Activated naive CD4-positive, alpha-beta T cell treated with anti-CD3 and anti-CD28 coated beads, Interleukin-2, amount 10 ng/mL, durations not matched to agents 7 days and 5 days (primary cell): ENCODE measurements around the gene WDR88.
"Not testable (repeated sequence)": the region's sequence is repeated elsewhere in the genome, so short reads cannot be mapped to it uniquely, and the experiment has no call there.

Experiments
- CTCF ChIA-PET: fragments of 350-600 bp; sonication (Branson Sonifier 250); formaldehyde crosslinking; loops from one replicate; lab custom pipeline; 2021; ENCODE audit warnings: antibody characterized with exemption; lab: Charles Lee
- DNase-seq: peaks from one replicate; pipeline ENCODE4 v3.0.0-alpha.2; 2020
- H3K27ac Mint-ChIP-seq: one replicate; pipeline ENCODE4 v1.8.0; 2021; ENCODE audit warnings: mild to moderate bottlenecking, moderate library complexity, mixed read lengths
- H3K27me3 Mint-ChIP-seq: one replicate; pipeline ENCODE4 v1.8.0; 2021; ENCODE audit warnings: mild to moderate bottlenecking, mixed read lengths
- H3K36me3 Mint-ChIP-seq: one replicate; pipeline ENCODE4 v1.8.0; 2021; ENCODE audit warnings: mixed read lengths
- H3K4me1 Mint-ChIP-seq: one replicate; pipeline ENCODE4 v1.8.0; 2021; ENCODE audit warnings: mixed read lengths
- H3K4me3 Mint-ChIP-seq: one replicate; pipeline ENCODE4 v1.8.0; 2021; ENCODE audit warnings: mild to moderate bottlenecking, moderate library complexity, mixed read lengths
- H3K9me3 Mint-ChIP-seq: one replicate; pipeline ENCODE4 v1.8.0; 2021; ENCODE audit warnings: mixed read lengths

Gene WDR88

GRCh38 chr19:33139165-33139564 is 7.3 kb downstream of the WDR88 start:
- Mint-ChIP-seq H3K4me3 (no peak overlapping the region), H3K27ac (no peak overlapping the region), H3K4me1 (peaks cover 10% of the 10 kb centered on the region), H3K27me3 (peaks cover 21% of the 10 kb centered on the region), H3K9me3 (no peaks in the 10 kb centered on the region), H3K36me3 (no peaks in the 10 kb centered on the region)
- CTCF ChIA-PET: interaction anchor here (0.8 to 2.7 kb wide), 4 partner anchors 14 to 45 kb away, joined by 3 to 14 read pairs (median 4); no protein-coding TSS in a partner anchor
- DNase-seq: no peak

- Mint-ChIP-seq H3K36me3 (no peaks in the 10 kb centered on the region), H3K27ac (no peak overlapping the region), H3K4me3 (no peak overlapping the region), H3K4me1 (peaks cover 4% of the 10 kb centered on the region), H3K27me3 (peaks cover 21% of the 10 kb centered on the region), H3K9me3 (no peaks in the 10 kb centered on the region)
- DNase-seq: peak; percentile 69
- CTCF ChIA-PET: interaction anchor here (0.6 to 2.0 kb wide), 14 partner anchors 11 to 502 kb away, joined by 3 to 31 read pairs (median 4); no protein-coding TSS in a partner anchor
These were observed 12.0 kb downstream of the WDR88 start for GRCh38 chr19:33143897-33144405.

- DNase-seq: no peak
- H3K36me3 Mint-ChIP-seq: no peaks in the 10 kb centered on the region
- H3K4me3 Mint-ChIP-seq: no peak overlapping the region
- no peak overlapping the region for H3K27ac Mint-ChIP-seq
- peaks cover 15% of the 10 kb centered on the region for H3K27me3 Mint-ChIP-seq
- peaks cover 4% of the 10 kb centered on the region for H3K4me1 Mint-ChIP-seq
- H3K9me3 Mint-ChIP-seq: no peaks in the 10 kb centered on the region
- CTCF ChIA-PET: no interaction called here
These were observed 14.3 kb downstream of the WDR88 start for GRCh38 chr19:33146209-33146608.

GRCh38 chr19:33147538-33147937 is 15.6 kb downstream of the WDR88 start:
- Mint-ChIP-seq H3K4me1 (peaks cover 4% of the 10 kb centered on the region), H3K27me3 (peaks cover 8% of the 10 kb centered on the region), H3K4me3 (no peak overlapping the region), H3K9me3 (no peaks in the 10 kb centered on the region), H3K36me3 (no peaks in the 10 kb centered on the region), H3K27ac (no peak overlapping the region)
- DNase-seq: no peak
- CTCF ChIA-PET: interaction anchor here (1.1 to 1.8 kb wide), 3 partner anchors 12 to 37 kb away, joined by 3 to 7 read pairs (median 5); no protein-coding TSS in a partner anchor

GRCh38 chr19:33150852-33151518 is 19.1 kb downstream of the WDR88 start:
- peaks cover 5% of the 10 kb centered on the region for H3K27me3 Mint-ChIP-seq
- H3K4me3 Mint-ChIP-seq: no peak overlapping the region
- no peaks in the 10 kb centered on the region for H3K9me3 Mint-ChIP-seq
- H3K4me1 Mint-ChIP-seq: no peaks in the 10 kb centered on the region
- DNase-seq: no peak
- H3K36me3 Mint-ChIP-seq: no peaks in the 10 kb centered on the region
- H3K27ac Mint-ChIP-seq: no peak overlapping the region
- CTCF ChIA-PET: interaction anchor here (1.2 to 2.3 kb wide), 2 partner anchors 26 to 33 kb away, joined by 3 to 8 read pairs; no protein-coding TSS in a partner anchor

GRCh38 chr19:33152176-33152575 is 20.3 kb downstream of the WDR88 start:
- no peak for DNase-seq
- no peaks in the 10 kb centered on the region for H3K9me3 Mint-ChIP-seq
- no peak overlapping the region for H3K4me3 Mint-ChIP-seq
- H3K36me3 Mint-ChIP-seq: no peaks in the 10 kb centered on the region
- no peaks in the 10 kb centered on the region for H3K4me1 Mint-ChIP-seq
- CTCF ChIA-PET: interaction anchor here (2.3 kb wide), 1 partner anchor 25 kb away, joined by 8 read pairs; no protein-coding TSS in a partner anchor
- H3K27ac Mint-ChIP-seq: no peak overlapping the region
- no peaks in the 10 kb centered on the region for H3K27me3 Mint-ChIP-seq

- H3K36me3 Mint-ChIP-seq, DNase-seq, H3K4me1 Mint-ChIP-seq, H3K27me3 Mint-ChIP-seq, H3K4me3 Mint-ChIP-seq, H3K27ac Mint-ChIP-seq, H3K9me3 Mint-ChIP-seq: not testable (repeated sequence)
- CTCF ChIA-PET: interaction anchor here (0.7 to 2.3 kb wide), 2 partner anchors 24 to 28 kb away, joined by 3 to 8 read pairs; no protein-coding TSS in a partner anchor
These were observed 20.7 kb downstream of the WDR88 start for GRCh38 chr19:33152625-33153024.

GRCh38 chr19:33154313-33154712 is 22.4 kb downstream of the WDR88 start:
- not testable (repeated sequence) for H3K4me3 Mint-ChIP-seq

GRCh38 chr19:33156334-33156733 is 24.4 kb downstream of the WDR88 start:
- Mint-ChIP-seq H3K4me3 (no peak overlapping the region), H3K36me3 (peaks cover 4% of the 10 kb centered on the region), H3K27me3 (no peaks in the 10 kb centered on the region), H3K27ac (no peak overlapping the region), H3K9me3 (no peaks in the 10 kb centered on the region), H3K4me1 (peaks cover 36% of the 10 kb centered on the region)
- CTCF ChIA-PET: interaction anchor here (1.2 kb wide), 1 partner anchor 28 kb away, joined by 6 read pairs; no protein-coding TSS in a partner anchor
- no peak for DNase-seq

More at GRCh38 chr19:33154313-33154712, 22.4 kb downstream of the WDR88 start:
- CTCF ChIA-PET: interaction anchor here (1.0 to 1.2 kb wide), 2 partner anchors 10 to 17 kb away, joined by 3 to 5 read pairs; no protein-coding TSS in a partner anchor
- not testable (repeated sequence) for DNase-seq, H3K27ac Mint-ChIP-seq, H3K36me3 Mint-ChIP-seq, H3K9me3 Mint-ChIP-seq, H3K27me3 Mint-ChIP-seq
- H3K4me1 Mint-ChIP-seq: peaks cover 15% of the 10 kb centered on the region

GRCh38 chr19:33157906-33158305 is 26.0 kb downstream of the WDR88 start:
- H3K9me3 Mint-ChIP-seq: no peaks in the 10 kb centered on the region
- H3K27me3 Mint-ChIP-seq: no peaks in the 10 kb centered on the region
- peaks cover 43% of the 10 kb centered on the region for H3K4me1 Mint-ChIP-seq
- H3K4me3 Mint-ChIP-seq: no peak overlapping the region
- H3K36me3 Mint-ChIP-seq: peaks cover 4% of the 10 kb centered on the region
- H3K27ac Mint-ChIP-seq: peak overlapping the region; percentile 72
- DNase-seq: no peak
- CTCF ChIA-PET: interaction anchor here (1.1 to 4.0 kb wide), 3 partner anchors 9 to 26 kb away, joined by 3 to 22 read pairs (median 10); no protein-coding TSS in a partner anchor

- DNase-seq: no peak
- Mint-ChIP-seq H3K27ac (no peak overlapping the region), H3K27me3 (no peaks in the 10 kb centered on the region), H3K9me3 (no peaks in the 10 kb centered on the region), H3K36me3 (peaks cover 4% of the 10 kb centered on the region), H3K4me3 (no peak overlapping the region), H3K4me1 (peaks cover 43% of the 10 kb centered on the region)
- CTCF ChIA-PET: interaction anchor here (1.1 to 4.0 kb wide), 6 partner anchors 8 to 26 kb away, joined by 3 to 22 read pairs (median 8); no protein-coding TSS in a partner anchor
These were observed 26.5 kb downstream of the WDR88 start for GRCh38 chr19:33158365-33158764.

GRCh38 chr19:33159149-33159548 is 27.2 kb downstream of the WDR88 start:
- Mint-ChIP-seq H3K36me3 (peaks cover 4% of the 10 kb centered on the region), H3K4me3 (no peak overlapping the region), H3K27me3 (no peaks in the 10 kb centered on the region), H3K4me1 (peaks cover 43% of the 10 kb centered on the region), H3K9me3 (no peaks in the 10 kb centered on the region), H3K27ac (peak overlapping the region; percentile 76)
- DNase-seq: no peak
- CTCF ChIA-PET: interaction anchor here (1.4 to 4.0 kb wide), 5 partner anchors 12 to 25 kb away, joined by 3 to 22 read pairs (median 10); no protein-coding TSS in a partner anchor

- H3K4me1 Mint-ChIP-seq: peaks cover 43% of the 10 kb centered on the region
- no peak overlapping the region for H3K4me3 Mint-ChIP-seq
- peaks cover 4% of the 10 kb centered on the region for H3K36me3 Mint-ChIP-seq
- H3K27me3 Mint-ChIP-seq: no peaks in the 10 kb centered on the region
- no peak for DNase-seq
- CTCF ChIA-PET: interaction anchor here (0.9 to 4.0 kb wide), 8 partner anchors 11 to 31 kb away, joined by 3 to 22 read pairs (median 5); no protein-coding TSS in a partner anchor
- no peaks in the 10 kb centered on the region for H3K9me3 Mint-ChIP-seq
- peak overlapping the region; percentile 89 for H3K27ac Mint-ChIP-seq
These were observed 28.0 kb downstream of the WDR88 start for GRCh38 chr19:33159893-33160292.

GRCh38 chr19:33161201-33161600 is 29.3 kb downstream of the WDR88 start:
- H3K36me3 Mint-ChIP-seq: peaks cover 4% of the 10 kb centered on the region
- CTCF ChIA-PET: interaction anchor here (1.0 to 4.0 kb wide), 5 partner anchors 13 to 23 kb away, joined by 3 to 22 read pairs (median 5); no protein-coding TSS in a partner anchor
- peak overlapping the region; percentile 89 for H3K27ac Mint-ChIP-seq
- no peaks in the 10 kb centered on the region for H3K27me3 Mint-ChIP-seq
- H3K9me3 Mint-ChIP-seq: no peaks in the 10 kb centered on the region
- DNase-seq: no peak
- H3K4me1 Mint-ChIP-seq: peaks cover 43% of the 10 kb centered on the region
- no peak overlapping the region for H3K4me3 Mint-ChIP-seq
